GM06990 (cell line): Measurements from ENCODE around the gene USP24.

ENCODE experiments used
- DNase-seq: peaks from one replicate; pipeline ENCODE4 v3.0.0-alpha.2; 2011; ENCODE audit not compliant: insufficient read length; ENCODE audit errors: extremely low read depth
- H3K27me3 ChIP-seq: replicated peaks from 2 replicates; pipeline ENCODE4 v1.6.0; 2011; ENCODE audit warnings: low read length; ENCODE audit not compliant: control insufficient read depth, insufficient read depth
- H3K36me3 ChIP-seq: 2 replicates; pipeline ENCODE4 v1.5.1; 2011; ENCODE audit warnings: low read length; ENCODE audit not compliant: control insufficient read depth, insufficient read depth
- H3K4me3 ChIP-seq: replicated peaks from 2 replicates; pipeline ENCODE4 v1.5.1; 2011; ENCODE audit warnings: low read depth, mild to moderate bottlenecking, control low read depth, low read length
- CTCF ChIP-seq: IDR thresholded peaks from 2 replicates; pipeline ENCODE4 v1.5.1; 2011; ENCODE audit warnings: low read length, control low read depth, mild to moderate bottlenecking, inconsistent platforms; ENCODE audit not compliant: insufficient read depth, poor library complexity, severe bottlenecking

USP24 gene

GRCh38 chr1:55051621-55052020, 163.5 kb downstream of the USP24 start:
- Histone ChIP-seq H3K4me3 (no peak overlapping the region), H3K27me3 (no peaks in the 10 kb centered on the region; the same call in 1 of the 2 replicates), H3K36me3 (no peaks in the 10 kb centered on the region)
- TF ChIP-seq CTCF = no peak
- no peak for DNase-seq

- Histone ChIP-seq H3K4me3 (no peak overlapping the region), H3K27me3 (no peaks in the 10 kb centered on the region; the same call in 1 of the 2 replicates), H3K36me3 (no peaks in the 10 kb centered on the region)
- no peak for TF ChIP-seq CTCF
- DNase-seq = no peak
Measured at GRCh38 chr1:55051169-55051568, 164.0 kb downstream of the USP24 start.

- no peak for TF ChIP-seq CTCF
- DNase-seq = no peak
- Histone ChIP-seq H3K4me3 (no peak overlapping the region), H3K27me3 (no peaks in the 10 kb centered on the region; the same call in 1 of the 2 replicates), H3K36me3 (no peaks in the 10 kb centered on the region)
Measured at GRCh38 chr1:55050283-55050682, 164.9 kb downstream of the USP24 start.

DNA sequence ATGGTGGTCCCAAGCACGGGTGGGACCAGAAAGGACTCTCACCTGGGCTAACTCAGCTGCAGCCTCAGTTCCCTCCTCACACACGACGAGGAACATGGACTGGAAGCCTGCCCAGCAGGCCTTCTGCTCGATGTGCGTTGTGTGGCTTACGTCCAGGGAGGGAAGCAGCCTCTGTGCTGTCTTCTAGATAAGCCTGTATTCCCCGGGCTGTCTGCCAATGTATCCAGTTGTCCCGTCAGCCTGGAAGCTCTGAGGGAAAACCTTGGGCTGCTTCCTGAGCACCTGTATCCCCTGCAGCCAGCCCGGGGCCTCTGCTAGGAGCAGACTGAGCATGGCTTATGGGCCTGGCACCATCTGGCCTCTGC, 165.3 kb downstream of the USP24 start:
- H3K4me3 ChIP-seq = no peak overlapping the region
- H3K27me3 ChIP-seq = no peaks in the 10 kb centered on the region; the same call in 1 of the 2 replicates
- H3K36me3 ChIP-seq = no peaks in the 10 kb centered on the region
- DNase-seq = no peak
- TF ChIP-seq CTCF = no peak

DNA sequence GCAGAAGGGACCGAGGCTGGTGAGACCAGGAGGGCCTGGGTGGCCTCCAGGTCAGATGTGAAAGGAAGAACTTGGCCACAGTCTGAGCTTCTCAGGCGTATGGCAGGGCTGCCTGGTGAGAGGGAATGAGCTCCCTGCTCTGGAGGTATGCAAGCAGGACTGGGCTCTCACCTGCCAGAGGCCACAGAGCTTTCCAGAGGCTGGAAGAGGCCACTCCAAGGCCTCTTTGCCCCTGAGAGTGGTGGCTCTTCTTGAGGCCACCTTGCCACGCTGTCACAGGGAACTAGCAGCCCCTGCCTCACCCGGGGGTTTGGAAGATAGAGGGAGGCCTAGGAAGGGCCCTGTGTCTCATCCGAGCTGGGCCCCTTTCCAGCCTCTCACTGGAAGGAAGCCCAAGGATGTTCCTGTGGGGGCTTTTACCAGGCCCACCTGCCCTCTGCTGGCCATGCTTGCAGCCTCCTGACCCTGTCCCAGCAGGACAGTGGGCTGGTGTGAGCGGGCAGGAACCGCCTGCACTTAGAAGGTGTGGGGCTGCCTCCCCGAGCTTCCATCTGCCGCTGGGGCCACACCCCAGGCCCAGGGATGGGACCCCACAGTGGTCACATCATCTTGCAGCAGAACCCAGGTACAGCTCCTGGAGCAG, 165.8 kb downstream of the USP24 start:
- no peak for DNase-seq
- no peak for TF ChIP-seq CTCF
- Histone ChIP-seq H3K4me3 (no peak overlapping the region), H3K36me3 (no peaks in the 10 kb centered on the region), H3K27me3 (no peaks in the 10 kb centered on the region; the same call in 1 of the 2 replicates)
